Peyer's patch (tissue), 4 donors: ENCODE data around the gene TRIM37. TPM values are rescaled to one million over a fixed set of nuclear protein-coding genes. Genes with fewer than 3 reads are reported as not detected.

ENCODE experiments used
- DNase-seq, 3 donors: peaks; one replicate each; pipeline ENCODE4 v3.0.0-alpha.2; 2017 to 2019
- H3K27ac ChIP-seq, 4 donors: fragments of 200-600 bp; sonication (generic); one replicate each; pipeline ENCODE4 v1.5.1; 2016 to 2019
- H3K27me3 ChIP-seq, 2 donors: fragments of 200-600 bp; sonication (generic); one replicate each; pipeline ENCODE4 v1.5.1; 2019
- H3K36me3 ChIP-seq, 3 donors: fragments of 200-600 bp; sonication (generic); one replicate each; pipeline ENCODE4 v1.5.1; 2016 to 2019
- H3K4me1 ChIP-seq, 4 donors: fragments of 200-600 bp; sonication (generic); one replicate each; pipeline ENCODE4 v1.5.1; 2016 to 2019
- H3K4me3 ChIP-seq, 4 donors: fragments of 200-600 bp; sonication (generic); 1 replicate in 3 of 4; 2 replicates in 1 of 4; pipeline ENCODE4 v1.5.1; 2016 to 2019; ENCODE audit warnings: mild to moderate bottlenecking in 1 of 4
- H3K9me3 ChIP-seq, 4 donors: fragments of 200-600 bp; sonication (generic); one replicate each; pipeline ENCODE4 v1.5.1; 2016 to 2019; ENCODE audit warnings: mild to moderate bottlenecking in 1 of 4
- CTCF ChIP-seq, 6 experiments: fragments of 450-650 bp in 4 of 6; fragments of 200-600 bp in 2 of 6; sonication (generic) in 1 of 6; IDR thresholded peaks; one replicate each; pipeline ENCODE4 v1.5.1; 2017 to 2019; ENCODE audit warnings: antibody characterized with exemption in 6 of 6, mild to moderate bottlenecking in 3 of 6, moderate library complexity in 1 of 6
- POLR2A ChIP-seq, 2 donors: fragments of 450-650 bp; IDR thresholded peaks; one replicate each; pipeline ENCODE4 v1.5.1; 2017; ENCODE audit warnings: antibody characterized with exemption in 2 of 2, mild to moderate bottlenecking in 2 of 2, moderate library complexity in 2 of 2
- total RNA-seq, 4 donors: library from RNA; depleted of rRNA; stranded (reverse); fragments of >200 nt; gene quantifications; one replicate each; pipeline ENCODE4 v1.1.0, GENCODE V29; 2016

TRIM37 gene
- total RNA-seq, 4 donors from 2014 or later: 9.8 to 31.4 (median 14.7) TPM

- no peaks in the 10 kb centered on the region for H3K4me1 ChIP-seq
- no peaks in the 10 kb centered on the region for H3K9me3 ChIP-seq
- H3K36me3 ChIP-seq: peaks cover 0 to 61% (median 3%) of the 10 kb centered on the region in 3 donors
- TF ChIP-seq CTCF (IDR thresholded peaks at IDR 0.05) (no peak), POLR2A (IDR thresholded peaks at IDR 0.05) (no peak)
- no peaks in the 10 kb centered on the region for H3K27me3 ChIP-seq
- H3K27ac ChIP-seq: no peak overlapping the region
- H3K4me3 ChIP-seq: no peak overlapping the region
- no peak for DNase-seq
These were observed 59.1 kb downstream of the TRIM37 start for GRCh38 chr17:59047616-59048015.

GRCh38 chr17:59046192-59046591, 60.5 kb downstream of the TRIM37 start:
- no peak for TF ChIP-seq CTCF (IDR thresholded peaks at IDR 0.05)
- no peak for TF ChIP-seq POLR2A (IDR thresholded peaks at IDR 0.05)
- H3K36me3 ChIP-seq: peaks cover 0 to 67% (median 3%) of the 10 kb centered on the region in 3 donors
- H3K4me1 ChIP-seq: no peaks in the 10 kb centered on the region
- no peak overlapping the region for H3K27ac ChIP-seq
- DNase-seq: no peak
- H3K9me3 ChIP-seq: no peaks in the 10 kb centered on the region
- H3K27me3 ChIP-seq: no peaks in the 10 kb centered on the region
- H3K4me3 ChIP-seq: no peak overlapping the region

- DNase-seq: no peak
- Histone ChIP-seq H3K4me1 (no peaks in the 10 kb centered on the region), H3K36me3 (peaks cover 0 to 37% (median 0%) of the 10 kb centered on the region in 3 donors), H3K27me3 (no peaks in the 10 kb centered on the region), H3K27ac (no peak overlapping the region), H3K4me3 (no peak overlapping the region), H3K9me3 (no peaks in the 10 kb centered on the region)
- TF ChIP-seq POLR2A (IDR thresholded peaks at IDR 0.05) (no peak), CTCF (IDR thresholded peaks at IDR 0.05) (no peak)
These were observed 67.9 kb downstream of the TRIM37 start for GRCh38 chr17:59038734-59039133.

GRCh38 chr17:59037960-59038359, 68.7 kb downstream of the TRIM37 start:
- no peak for DNase-seq
- Histone ChIP-seq H3K36me3 (peaks cover 0 to 30% (median 0%) of the 10 kb centered on the region in 3 donors), H3K27me3 (no peaks in the 10 kb centered on the region), H3K9me3 (no peaks in the 10 kb centered on the region), H3K27ac (no peak overlapping the region), H3K4me3 (no peak overlapping the region), H3K4me1 (no peaks in the 10 kb centered on the region)
- TF ChIP-seq POLR2A (IDR thresholded peaks at IDR 0.05) (no peak), CTCF (IDR thresholded peaks at IDR 0.05) (no peak)

- H3K27me3 ChIP-seq: no peaks in the 10 kb centered on the region
- TF ChIP-seq POLR2A (IDR thresholded peaks at IDR 0.05): no peak
- TF ChIP-seq CTCF (IDR thresholded peaks at IDR 0.05): no peak
These were observed 75.9 kb downstream of the TRIM37 start for GRCh38 chr17:59030811-59031210.

GRCh38 chr17:59028328-59028727, 78.4 kb downstream of the TRIM37 start:
- no peak for TF ChIP-seq CTCF (IDR thresholded peaks at IDR 0.05)
- TF ChIP-seq POLR2A (IDR thresholded peaks at IDR 0.05): no peak
- H3K27ac ChIP-seq: no peak overlapping the region
- peaks cover 0 to 10% (median 0%) of the 10 kb centered on the region in 3 donors for H3K36me3 ChIP-seq
- H3K27me3 ChIP-seq: no peaks in the 10 kb centered on the region
- no peak overlapping the region for H3K4me3 ChIP-seq
- DNase-seq: no peak
- no peaks in the 10 kb centered on the region for H3K4me1 ChIP-seq
- no peaks in the 10 kb centered on the region for H3K9me3 ChIP-seq

More at GRCh38 chr17:59030811-59031210, 75.9 kb downstream of the TRIM37 start:
- no peak for DNase-seq
- Histone ChIP-seq H3K36me3 (peaks cover 0 to 10% (median 0%) of the 10 kb centered on the region in 3 donors), H3K27ac (no peak overlapping the region), H3K4me1 (no peaks in the 10 kb centered on the region), H3K9me3 (no peaks in the 10 kb centered on the region), H3K4me3 (no peak overlapping the region)
